GM18526 (cell line): ENCODE measurements around the gene ERC1.

ENCODE experiments used
- POLR2A ChIP-seq: IDR thresholded peaks from 3 replicates; pipeline ENCODE4 v1.6.1; 2011; ENCODE audit not compliant: insufficient read length; ENCODE audit errors: extremely low read depth

The ERC1 gene

GRCh38 chr12:1496162-1496900 lies 505.3 kb downstream of the ERC1 start:
- no peak for TF ChIP-seq POLR2A

GRCh38 chr12:1497161-1497560 lies 506.1 kb downstream of the ERC1 start:
- no peak for TF ChIP-seq POLR2A

- no peak for TF ChIP-seq POLR2A
Observed at GRCh38 chr12:1498199-1498740, 507.2 kb downstream of the ERC1 start.

GRCh38 chr12:1499351-1499750 lies 508.3 kb downstream of the ERC1 start:
- no peak for TF ChIP-seq POLR2A

- TF ChIP-seq POLR2A, result no peak
Observed at GRCh38 chr12:1500095-1500801, 509.2 kb downstream of the ERC1 start.

GRCh38 chr12:1501001-1501400 lies 510.0 kb downstream of the ERC1 start:
- TF ChIP-seq POLR2A, result no peak

GRCh38 chr12:1501695-1502378 lies 510.8 kb downstream of the ERC1 start:
- TF ChIP-seq POLR2A, result no peak

GRCh38 chr12:1502379-1502720 lies 511.3 kb downstream of the ERC1 start:
- TF ChIP-seq POLR2A, result no peak

GRCh38 chr12:1502831-1503230 lies 511.8 kb downstream of the ERC1 start:
- TF ChIP-seq POLR2A, result no peak

GRCh38 chr12:1503281-1503711 lies 512.3 kb downstream of the ERC1 start:
- TF ChIP-seq POLR2A, result no peak

GRCh38 chr12:1504304-1504894 lies 513.4 kb downstream of the ERC1 start:
- no peak for TF ChIP-seq POLR2A

GRCh38 chr12:1504895-1505311 lies 513.9 kb downstream of the ERC1 start:
- no peak for TF ChIP-seq POLR2A

GRCh38 chr12:1505576-1505975 lies 514.6 kb downstream of the ERC1 start:
- TF ChIP-seq POLR2A, result no peak

GRCh38 chr12:1507308-1507707 lies 516.3 kb downstream of the ERC1 start:
- TF ChIP-seq POLR2A, result no peak

- no peak for TF ChIP-seq POLR2A
Observed at GRCh38 chr12:1509413-1510052, 518.5 kb downstream of the ERC1 start.

GRCh38 chr12:1510056-1510812 lies 519.2 kb downstream of the ERC1 start:
- TF ChIP-seq POLR2A, result no peak
